Activated CD4-positive, alpha-beta memory T cell treated with anti-CD3 and anti-CD28 coated beads, Interleukin-2, amount 10 ng/mL, durations not matched to agents 7 days and 5 days (primary cell): ENCODE data around the gene C2CD4C. TPM values are rescaled to one million over a fixed set of nuclear protein-coding genes. Genes with fewer than 3 reads are reported as not detected.
"Not testable (repeated sequence)": the region's sequence is repeated elsewhere in the genome, so short reads cannot be mapped to it uniquely, and the experiment has no call there.

Experiments used
- CTCF ChIA-PET: fragments of 350-600 bp; sonication (Branson Sonifier 250); formaldehyde crosslinking; loops from one replicate; lab custom pipeline; 2021; ENCODE audit warnings: antibody characterized with exemption, inconsistent platforms; lab: Charles Lee
- POLR2A ChIA-PET: fragments of 350-600 bp; sonication (Branson Sonifier 250); formaldehyde crosslinking; loops from one replicate; lab custom pipeline; 2021; ENCODE audit warnings: antibody characterized with exemption; lab: Charles Lee
- DNase-seq: peaks from one replicate; pipeline ENCODE4 v3.0.0-alpha.2; 2020
- H3K27ac Mint-ChIP-seq: one replicate; pipeline ENCODE4 v1.8.0; 2021; ENCODE audit warnings: mild to moderate bottlenecking, mixed read lengths
- H3K27me3 Mint-ChIP-seq: one replicate; pipeline ENCODE4 v1.8.0; 2021; ENCODE audit warnings: mixed read lengths
- H3K36me3 Mint-ChIP-seq: one replicate; pipeline ENCODE4 v1.8.0; 2021; ENCODE audit warnings: low read depth, mixed read lengths
- H3K4me1 Mint-ChIP-seq: one replicate; pipeline ENCODE4 v1.8.0; 2021; ENCODE audit warnings: mixed read lengths
- H3K4me3 Mint-ChIP-seq: one replicate; pipeline ENCODE4 v1.8.0; 2021; ENCODE audit warnings: mild to moderate bottlenecking, mixed read lengths
- H3K9me3 Mint-ChIP-seq: one replicate; pipeline ENCODE4 v1.8.0; 2021; ENCODE audit warnings: mixed read lengths
- total RNA-seq, 2 experiments: library from RNA; stranded (reverse); gene quantifications; one replicate each; pipeline ENCODE4 v1.2.3, GENCODE V29; 2021

Gene C2CD4C
- total RNA-seq, 2 experiments from 2014 or later, result 0.08 TPM; not detected in 1

- Mint-ChIP-seq H3K9me3 (peaks cover 13% of the 10 kb centered on the region), H3K4me3 (no peak overlapping the region), H3K4me1 (no peaks in the 10 kb centered on the region), H3K36me3 (no peaks in the 10 kb centered on the region), H3K27me3 (no peaks in the 10 kb centered on the region), H3K27ac (no peak overlapping the region)
- ChIA-PET CTCF (no interaction called here), POLR2A (no interaction called here)
- DNase-seq, result no peak
Measured at GRCh38 chr19:434152-434960, 25.4 kb upstream of the C2CD4C start.

DNA sequence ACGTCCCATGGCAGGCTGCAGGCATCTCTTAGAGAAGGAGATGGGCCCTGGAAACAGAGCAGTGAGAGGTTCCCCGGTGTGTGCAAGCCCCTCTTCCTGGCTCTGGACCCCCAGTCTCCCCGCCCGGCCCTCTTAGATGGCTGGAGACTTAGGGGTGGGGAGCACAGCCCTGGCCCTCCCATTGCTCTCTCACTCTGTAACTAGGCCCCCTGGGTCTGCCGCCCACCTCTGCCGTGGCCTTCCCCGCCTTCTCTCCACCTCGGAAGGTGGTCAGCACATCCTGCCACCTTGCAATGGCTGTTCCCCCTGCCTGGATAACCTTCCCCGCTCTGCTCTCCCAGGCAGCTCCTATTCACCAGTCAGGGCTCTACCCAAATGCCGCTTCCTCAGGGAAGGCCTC lies 21.8 kb upstream of the C2CD4C start:
- ChIA-PET CTCF (no interaction called here), POLR2A (no interaction called here)
- no peak for DNase-seq
- no peak overlapping the region for H3K27ac Mint-ChIP-seq
- H3K27me3 Mint-ChIP-seq, result no peaks in the 10 kb centered on the region
- H3K4me1 Mint-ChIP-seq, result no peaks in the 10 kb centered on the region
- peaks cover 15% of the 10 kb centered on the region for H3K9me3 Mint-ChIP-seq
- H3K36me3 Mint-ChIP-seq, result no peaks in the 10 kb centered on the region
- no peak overlapping the region for H3K4me3 Mint-ChIP-seq

- H3K27me3 Mint-ChIP-seq, result no peaks in the 10 kb centered on the region
- DNase-seq, result no peak
- H3K4me3 Mint-ChIP-seq, result no peak overlapping the region
- ChIA-PET POLR2A (no interaction called here), CTCF (no interaction called here)
- H3K9me3 Mint-ChIP-seq, result peaks cover 15% of the 10 kb centered on the region
- H3K27ac Mint-ChIP-seq, result no peak overlapping the region
- H3K36me3 Mint-ChIP-seq, result no peaks in the 10 kb centered on the region
- no peaks in the 10 kb centered on the region for H3K4me1 Mint-ChIP-seq
Measured at GRCh38 chr19:428149-428548, 19.2 kb upstream of the C2CD4C start.

- H3K27me3 Mint-ChIP-seq, CTCF ChIA-PET, H3K36me3 Mint-ChIP-seq, POLR2A ChIA-PET, H3K27ac Mint-ChIP-seq, DNase-seq, H3K4me1 Mint-ChIP-seq, H3K4me3 Mint-ChIP-seq: not testable (repeated sequence)
- peaks cover 15% of the 10 kb centered on the region for H3K9me3 Mint-ChIP-seq
Measured at GRCh38 chr19:427675-428074, 18.7 kb upstream of the C2CD4C start.

DNA sequence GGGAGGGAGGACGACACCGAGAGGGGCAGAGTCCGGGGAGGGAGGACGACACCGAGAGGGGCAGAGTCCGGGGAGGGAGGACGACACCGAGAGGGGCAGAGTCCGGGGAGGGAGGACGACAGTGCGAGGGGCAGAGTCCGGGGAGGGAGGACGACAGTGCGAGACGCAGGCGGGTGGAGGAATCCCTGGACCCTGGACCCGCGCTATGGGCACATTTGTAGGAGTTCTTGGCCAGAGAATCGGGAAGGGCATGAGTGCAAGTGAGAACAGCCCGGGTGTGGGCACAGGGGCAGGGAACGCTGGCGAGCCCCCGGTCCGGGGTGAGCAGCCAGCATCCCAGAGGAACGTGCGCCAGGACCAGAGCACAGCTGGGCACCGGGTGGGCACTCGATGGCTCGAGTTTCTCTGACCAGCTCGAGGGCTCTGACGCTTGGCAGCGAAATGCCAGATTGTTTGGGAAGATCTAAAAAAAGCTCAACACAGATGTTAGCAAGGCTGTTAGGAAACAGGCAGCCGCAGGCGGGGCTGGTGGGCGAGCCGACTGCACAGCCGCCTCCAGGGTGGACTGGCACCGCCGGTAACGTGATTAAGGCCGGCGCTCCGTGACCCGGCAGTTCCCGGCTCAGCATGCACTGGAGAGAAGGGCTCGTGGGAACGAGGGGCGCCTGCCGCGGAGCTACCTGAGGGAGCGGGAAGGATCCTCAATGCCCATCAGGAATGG lies 17.9 kb upstream of the C2CD4C start:
- Mint-ChIP-seq H3K36me3 (no peaks in the 10 kb centered on the region), H3K27ac (no peak overlapping the region), H3K27me3 (no peaks in the 10 kb centered on the region), H3K4me3 (no peak overlapping the region), H3K9me3 (peaks cover 15% of the 10 kb centered on the region), H3K4me1 (no peaks in the 10 kb centered on the region)
- ChIA-PET POLR2A (no interaction called here), CTCF (no interaction called here)
- no peak for DNase-seq

- ChIA-PET CTCF (no interaction called here), POLR2A (no interaction called here)
- Mint-ChIP-seq H3K4me3 (no peak overlapping the region), H3K36me3 (no peaks in the 10 kb centered on the region), H3K27ac (no peak overlapping the region), H3K4me1 (no peaks in the 10 kb centered on the region), H3K27me3 (no peaks in the 10 kb centered on the region), H3K9me3 (peaks cover 7% of the 10 kb centered on the region)
- no peak for DNase-seq
Measured at GRCh38 chr19:425056-425455, 16.1 kb upstream of the C2CD4C start.

DNA sequence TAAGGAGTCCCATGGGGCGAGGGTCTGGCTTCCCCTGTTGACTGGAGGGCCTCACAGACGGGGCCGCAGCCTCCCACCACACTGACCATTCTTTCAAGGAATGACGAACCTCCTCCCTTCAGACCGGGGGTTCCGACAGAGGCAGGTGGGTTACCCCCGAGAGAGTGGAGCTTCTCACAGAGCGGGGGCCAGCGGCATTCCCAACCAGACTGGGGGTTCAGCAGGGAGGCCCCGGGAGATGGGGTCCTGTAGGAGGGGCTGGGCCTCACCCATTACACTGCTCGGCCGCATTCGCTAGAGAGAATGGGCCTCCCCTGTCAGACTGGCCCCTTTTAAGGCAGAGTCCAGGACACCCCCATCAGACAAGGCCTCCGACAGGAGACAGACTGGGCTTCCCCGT lies 15.6 kb upstream of the C2CD4C start:
- no peaks in the 10 kb centered on the region for H3K27me3 Mint-ChIP-seq

DNA sequence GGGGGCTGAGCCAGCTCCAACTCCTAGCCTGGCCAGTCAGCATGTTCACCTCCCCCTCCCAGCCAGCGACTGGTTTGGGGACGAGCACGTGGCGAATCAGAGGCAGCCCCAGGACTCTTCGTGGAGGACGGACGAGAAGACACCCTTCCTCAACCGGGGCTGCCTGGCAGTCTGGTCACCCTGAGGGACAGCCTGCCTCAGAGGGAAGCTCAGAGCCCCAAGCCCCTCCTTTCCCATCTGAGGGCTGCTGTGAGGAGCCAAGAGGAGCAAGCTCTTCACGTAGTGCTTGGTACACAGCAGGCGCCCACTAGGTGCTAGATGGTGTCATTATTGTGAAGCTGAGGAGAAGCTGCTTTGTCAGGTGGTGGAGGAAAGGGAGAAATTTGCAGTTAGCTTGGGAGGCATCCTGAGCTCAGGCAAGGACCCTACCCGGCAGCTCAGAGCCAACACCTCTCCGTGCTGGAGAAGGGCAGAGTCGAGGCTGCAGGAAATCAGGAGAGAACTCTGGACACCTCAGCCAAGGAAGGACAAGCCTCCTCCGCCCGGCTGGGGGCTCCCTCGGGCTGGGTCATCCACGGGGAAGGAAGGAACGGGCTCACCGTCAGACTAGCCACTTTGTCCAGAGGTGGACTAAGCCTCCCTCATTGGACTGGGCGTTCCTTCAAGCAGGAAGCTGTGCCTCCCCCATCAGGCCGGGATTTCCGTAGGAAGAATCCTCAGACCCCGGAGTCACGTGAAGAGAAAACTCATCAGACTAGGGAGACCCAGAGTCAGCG lies 14.9 kb upstream of the C2CD4C start:
- CTCF ChIA-PET, result no interaction called here
- H3K9me3 Mint-ChIP-seq, result no peaks in the 10 kb centered on the region
- H3K27ac Mint-ChIP-seq, result no peak overlapping the region
- H3K4me1 Mint-ChIP-seq, result no peaks in the 10 kb centered on the region
- no peaks in the 10 kb centered on the region for H3K36me3 Mint-ChIP-seq
- no peak for DNase-seq
- POLR2A ChIA-PET, result no interaction called here
- no peak overlapping the region for H3K4me3 Mint-ChIP-seq
- H3K27me3 Mint-ChIP-seq, result no peaks in the 10 kb centered on the region

More for the DNA sequence above, 15.6 kb upstream of the C2CD4C start:
- H3K4me3 Mint-ChIP-seq, result no peak overlapping the region
- no peaks in the 10 kb centered on the region for H3K4me1 Mint-ChIP-seq
- H3K9me3 Mint-ChIP-seq, result peaks cover 4% of the 10 kb centered on the region
- no peak for DNase-seq
- ChIA-PET CTCF (no interaction called here), POLR2A (no interaction called here)
- H3K27ac Mint-ChIP-seq, result no peak overlapping the region
- H3K36me3 Mint-ChIP-seq, result no peaks in the 10 kb centered on the region

DNA sequence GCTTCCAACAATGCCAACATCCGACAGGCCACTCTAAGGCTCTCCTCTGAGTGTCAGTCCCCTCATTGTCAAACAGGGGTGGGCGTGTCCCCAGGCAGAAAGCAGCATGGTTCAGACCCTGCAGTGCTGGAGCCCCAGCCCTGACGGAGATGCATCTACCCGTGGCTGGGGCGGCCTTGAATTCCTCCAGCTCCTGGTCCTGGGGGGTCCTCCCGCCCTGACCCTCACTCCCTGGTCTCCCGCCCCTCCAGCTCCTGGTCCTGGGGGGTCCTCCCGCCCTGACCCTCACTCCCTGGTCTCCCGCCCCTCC lies 13.9 kb upstream of the C2CD4C start:
- H3K9me3 Mint-ChIP-seq, DNase-seq, H3K27ac Mint-ChIP-seq, H3K36me3 Mint-ChIP-seq, H3K4me3 Mint-ChIP-seq, H3K4me1 Mint-ChIP-seq, H3K27me3 Mint-ChIP-seq, CTCF ChIA-PET, POLR2A ChIA-PET: not testable (repeated sequence)

DNA sequence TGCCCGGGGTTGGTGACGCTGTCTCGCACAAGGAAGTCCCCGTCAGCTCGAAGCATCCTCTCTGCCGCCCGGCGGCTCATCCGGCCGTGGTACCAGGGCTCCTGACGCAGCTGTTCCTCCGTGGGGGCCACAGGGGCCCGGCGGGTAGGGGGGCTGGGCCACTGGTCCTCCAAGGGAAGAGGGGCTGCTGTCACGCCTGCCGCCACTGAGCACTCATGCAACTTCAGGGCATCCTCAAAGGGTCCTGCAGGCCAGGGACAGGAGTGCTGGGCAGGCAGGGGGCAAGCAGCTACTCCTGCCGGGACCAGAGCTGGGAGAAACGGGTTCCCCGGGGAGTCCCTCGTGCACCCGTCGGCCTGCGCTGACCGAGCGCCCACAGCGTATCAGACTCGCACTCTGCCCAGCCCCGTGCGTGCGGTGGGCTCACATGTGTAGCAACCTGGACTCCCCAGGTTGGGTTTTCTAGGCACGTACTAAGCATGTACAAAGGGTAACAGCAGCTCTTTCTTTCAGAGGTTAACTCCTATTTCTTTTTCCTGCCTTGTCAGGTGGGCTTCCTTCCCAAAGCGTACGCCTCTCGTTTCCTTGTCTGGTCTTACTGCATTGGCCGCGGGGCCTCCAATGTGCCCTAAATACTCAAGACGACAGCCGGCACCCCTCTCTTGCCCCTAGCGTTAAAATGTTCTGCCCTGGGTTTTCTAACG lies 13.4 kb upstream of the C2CD4C start:
- Mint-ChIP-seq H3K36me3 (no peaks in the 10 kb centered on the region), H3K27me3 (no peaks in the 10 kb centered on the region), H3K4me1 (no peaks in the 10 kb centered on the region), H3K9me3 (no peaks in the 10 kb centered on the region), H3K4me3 (no peak overlapping the region), H3K27ac (no peak overlapping the region)
- CTCF ChIA-PET, result no interaction called here
- DNase-seq, result no peak
- POLR2A ChIA-PET, result no interaction called here

DNA sequence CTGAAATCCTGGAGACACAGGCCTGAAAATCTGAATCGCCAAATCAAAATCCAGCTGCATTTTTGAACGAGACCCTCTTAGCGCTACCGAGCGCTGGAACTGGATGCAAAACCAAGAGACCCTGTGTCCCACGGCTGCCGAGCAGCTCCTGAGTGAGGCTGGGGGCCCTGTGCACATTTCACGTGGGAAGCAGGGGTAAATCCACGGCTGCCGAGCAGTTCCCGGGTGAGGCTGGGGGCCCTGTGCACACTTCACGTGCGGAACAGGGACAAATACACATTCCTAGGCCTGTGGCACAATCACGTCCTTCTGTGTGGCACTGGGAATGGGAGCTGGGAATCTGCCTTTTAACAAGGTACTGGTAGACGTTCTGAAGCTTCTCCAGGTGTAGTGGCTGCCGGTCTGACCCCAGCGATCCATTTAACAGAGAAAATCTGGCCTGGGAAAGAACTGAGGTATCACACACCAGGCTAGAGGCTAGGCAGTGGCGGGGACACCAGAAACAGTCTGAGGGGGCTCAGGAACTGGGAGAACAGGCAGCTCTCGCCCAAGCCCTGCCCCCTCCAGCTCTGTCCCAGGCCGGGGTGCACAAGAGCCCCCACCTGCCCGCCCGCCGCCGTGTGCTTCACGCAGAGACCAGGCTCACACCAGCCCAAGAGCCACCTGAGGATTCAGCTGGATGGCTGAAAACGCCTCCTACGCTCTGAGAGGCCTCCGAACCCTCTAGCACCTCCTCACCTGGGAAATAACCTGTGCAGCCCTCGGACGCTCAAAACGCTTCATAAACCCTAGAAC lies 11.0 kb upstream of the C2CD4C start:
- Mint-ChIP-seq H3K4me3 (no peak overlapping the region), H3K27me3 (no peaks in the 10 kb centered on the region), H3K27ac (no peak overlapping the region), H3K9me3 (no peaks in the 10 kb centered on the region), H3K36me3 (no peaks in the 10 kb centered on the region), H3K4me1 (no peaks in the 10 kb centered on the region)
- ChIA-PET CTCF (no interaction called here), POLR2A (no interaction called here)
- DNase-seq, result no peak

DNA sequence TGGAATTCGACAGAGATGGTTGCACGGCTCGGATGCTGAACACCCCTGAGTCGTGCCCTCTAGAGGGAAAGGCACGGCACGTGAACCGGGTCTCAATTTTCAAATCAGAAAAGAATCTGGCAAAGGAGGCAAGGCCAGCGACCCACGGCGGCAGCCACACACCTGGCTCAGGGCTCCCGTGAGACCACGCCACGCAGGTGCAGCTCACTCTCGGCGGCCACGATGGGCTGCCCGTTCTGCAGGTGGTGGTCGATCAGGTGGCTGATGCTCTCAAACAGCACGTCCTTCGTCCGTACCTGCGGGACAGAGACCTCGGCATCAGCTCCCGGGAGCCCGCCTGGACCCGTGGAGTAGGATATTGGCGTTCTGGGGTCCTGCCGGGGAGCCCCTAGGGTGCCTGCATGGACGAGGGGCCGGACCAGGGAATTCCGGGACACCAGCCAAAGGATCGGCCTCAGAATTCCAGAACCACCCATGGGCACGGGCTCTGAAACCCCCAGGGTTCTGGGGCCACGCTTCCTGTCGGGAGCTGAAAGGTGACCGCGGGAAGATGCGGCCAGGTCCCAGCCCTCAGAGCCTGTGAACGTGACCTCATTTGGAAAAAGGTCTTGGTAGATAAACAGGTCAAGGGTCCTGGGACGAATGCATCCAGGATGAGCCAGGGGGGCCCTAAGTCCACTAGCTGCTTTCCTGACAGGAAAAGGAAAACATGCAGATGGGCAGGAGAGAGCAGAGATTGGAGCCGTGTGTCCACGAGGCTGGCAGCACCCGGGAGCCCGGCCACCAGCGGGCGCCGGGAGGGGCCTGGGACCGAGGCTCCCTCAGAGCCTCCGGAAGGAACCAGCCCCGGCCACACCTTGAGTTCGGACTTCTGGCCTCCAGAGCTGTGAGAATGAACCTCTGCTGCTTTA lies 10.1 kb upstream of the C2CD4C start:
- Mint-ChIP-seq H3K36me3 (no peaks in the 10 kb centered on the region), H3K9me3 (no peaks in the 10 kb centered on the region), H3K27ac (no peak overlapping the region), H3K27me3 (no peaks in the 10 kb centered on the region), H3K4me3 (no peak overlapping the region), H3K4me1 (no peaks in the 10 kb centered on the region)
- DNase-seq, result no peak
- ChIA-PET POLR2A (no interaction called here), CTCF (no interaction called here)
